Measurements from ENCODE around the gene IL18.
"Not testable (repeated sequence)": the region's sequence is repeated elsewhere in the genome, so short reads cannot be mapped to it uniquely, and the experiment has no call there.

Gene IL18

GRCh38 chr11:112195113-112195512, 31.2 kb upstream of the IL18 start:
- not testable (repeated sequence) for H3K36me3 ChIP-seq (ENCODE audit: control insufficient read depth in 5 of 5, insufficient read depth in 5 of 5, low read length in 5 of 5); H3K4me1 ChIP-seq (ENCODE audit: control insufficient read depth in 5 of 5, insufficient read depth in 5 of 5, low read length in 5 of 5); H3K4me3 ChIP-seq (ENCODE audit: low read depth in 1 of 5, low read length in 5 of 5); H3K9ac ChIP-seq (ENCODE audit: low read length in 5 of 5); H3K27me3 ChIP-seq (ENCODE audit: control insufficient read depth in 5 of 5, insufficient read depth in 4 of 5, low read length in 5 of 5); H3K27ac ChIP-seq (ENCODE audit: low read depth, low read length); H3K9me3 ChIP-seq (ENCODE audit: control insufficient read depth in 5 of 5, low read length in 5 of 5)

GRCh38 chr11:112186304-112186703, 22.4 kb upstream of the IL18 start:
- Histone ChIP-seq H3K27ac (ENCODE audit: low read depth, low read length) (no peak overlapping the region), H3K36me3 (ENCODE audit: control insufficient read depth in 5 of 5, insufficient read depth in 5 of 5, low read length in 5 of 5) (no peaks in the 10 kb centered on the region), H3K9me3 (ENCODE audit: control insufficient read depth in 5 of 5, low read length in 5 of 5) (no peaks in the 10 kb centered on the region), H3K27me3 (ENCODE audit: control insufficient read depth in 5 of 5, insufficient read depth in 4 of 5, low read length in 5 of 5) (no peaks in the 10 kb centered on the region), H3K4me1 (ENCODE audit: control insufficient read depth in 5 of 5, insufficient read depth in 5 of 5, low read length in 5 of 5) (peaks cover 0 to 6% (median 0%) of the 10 kb centered on the region in 5 donors), H3K4me3 (ENCODE audit: low read depth in 1 of 5, low read length in 5 of 5) (no peak overlapping the region), H3K9ac (ENCODE audit: low read length in 5 of 5) (no peak overlapping the region)

- Histone ChIP-seq H3K27ac (ENCODE audit: low read depth, low read length) (no peak overlapping the region), H3K36me3 (ENCODE audit: control insufficient read depth in 5 of 5, insufficient read depth in 5 of 5, low read length in 5 of 5) (no peaks in the 10 kb centered on the region), H3K9me3 (ENCODE audit: control insufficient read depth in 5 of 5, low read length in 5 of 5) (no peaks in the 10 kb centered on the region), H3K9ac (ENCODE audit: low read length in 5 of 5) (no peak overlapping the region), H3K4me3 (ENCODE audit: low read depth in 1 of 5, low read length in 5 of 5) (no peak overlapping the region), H3K4me1 (ENCODE audit: control insufficient read depth in 5 of 5, insufficient read depth in 5 of 5, low read length in 5 of 5) (peaks cover 0 to 6% (median 0%) of the 10 kb centered on the region in 5 donors), H3K27me3 (ENCODE audit: control insufficient read depth in 5 of 5, insufficient read depth in 4 of 5, low read length in 5 of 5) (no peaks in the 10 kb centered on the region)
Measured at GRCh38 chr11:112185883-112186282, 22.0 kb upstream of the IL18 start.

DNA sequence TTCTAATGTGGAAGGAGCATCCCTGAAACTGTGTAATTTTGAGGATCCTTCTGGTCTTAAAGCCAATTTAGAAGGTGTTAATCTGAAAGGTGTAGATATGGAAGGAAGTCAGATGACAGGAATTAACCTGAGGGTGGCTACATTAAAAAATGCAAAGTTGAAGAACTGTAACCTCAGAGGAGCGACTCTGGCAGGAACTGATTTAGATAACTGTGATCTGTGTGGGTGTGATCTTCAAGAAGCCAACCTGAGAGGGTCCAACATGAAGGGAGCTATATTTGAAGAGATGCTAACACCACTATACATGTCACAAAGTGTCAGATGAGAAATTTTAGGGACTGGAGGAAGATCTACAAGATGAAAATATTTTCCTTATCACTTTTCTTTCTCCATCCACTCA, 19.0 kb upstream of the IL18 start:
- no peak overlapping the region for H3K27ac ChIP-seq (ENCODE audit: low read depth, low read length)
- no peaks in the 10 kb centered on the region for H3K27me3 ChIP-seq (ENCODE audit: control insufficient read depth in 5 of 5, insufficient read depth in 4 of 5, low read length in 5 of 5)
- H3K36me3 ChIP-seq (ENCODE audit: control insufficient read depth in 5 of 5, insufficient read depth in 5 of 5, low read length in 5 of 5) = no peaks in the 10 kb centered on the region
- H3K4me3 ChIP-seq (ENCODE audit: low read depth in 1 of 5, low read length in 5 of 5) = no peak overlapping the region
- H3K4me1 ChIP-seq (ENCODE audit: control insufficient read depth in 5 of 5, insufficient read depth in 5 of 5, low read length in 5 of 5) = peaks cover 0 to 6% (median 0%) of the 10 kb centered on the region in 5 donors
- H3K9me3 ChIP-seq (ENCODE audit: control insufficient read depth in 5 of 5, low read length in 5 of 5) = no peaks in the 10 kb centered on the region
- H3K9ac ChIP-seq (ENCODE audit: low read length in 5 of 5) = no peak overlapping the region

DNA sequence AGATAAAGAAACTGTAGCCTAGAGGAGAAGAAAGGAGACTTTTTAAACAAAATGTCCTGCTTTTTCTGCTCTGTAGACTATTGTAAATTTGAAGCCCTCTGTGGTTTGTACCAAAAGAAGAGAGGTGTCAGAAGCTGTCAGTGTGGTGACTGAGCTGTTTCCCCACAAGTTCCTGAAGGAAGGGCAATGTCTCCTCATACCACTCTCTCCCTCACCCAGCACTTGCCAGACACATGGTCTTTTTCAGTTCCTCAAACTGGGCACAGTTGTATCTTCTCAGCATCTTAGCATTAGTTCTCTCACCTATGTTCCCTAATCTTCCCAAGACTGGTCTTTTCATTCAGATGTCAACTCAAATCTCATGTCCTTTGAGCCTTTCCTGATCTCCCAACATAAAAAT, 15.7 kb upstream of the IL18 start:
- no peaks in the 10 kb centered on the region for H3K27me3 ChIP-seq (ENCODE audit: control insufficient read depth in 5 of 5, insufficient read depth in 4 of 5, low read length in 5 of 5)
- no peak overlapping the region for H3K9ac ChIP-seq (ENCODE audit: low read length in 5 of 5)
- H3K9me3 ChIP-seq (ENCODE audit: control insufficient read depth in 5 of 5, low read length in 5 of 5) = no peaks in the 10 kb centered on the region

DNA sequence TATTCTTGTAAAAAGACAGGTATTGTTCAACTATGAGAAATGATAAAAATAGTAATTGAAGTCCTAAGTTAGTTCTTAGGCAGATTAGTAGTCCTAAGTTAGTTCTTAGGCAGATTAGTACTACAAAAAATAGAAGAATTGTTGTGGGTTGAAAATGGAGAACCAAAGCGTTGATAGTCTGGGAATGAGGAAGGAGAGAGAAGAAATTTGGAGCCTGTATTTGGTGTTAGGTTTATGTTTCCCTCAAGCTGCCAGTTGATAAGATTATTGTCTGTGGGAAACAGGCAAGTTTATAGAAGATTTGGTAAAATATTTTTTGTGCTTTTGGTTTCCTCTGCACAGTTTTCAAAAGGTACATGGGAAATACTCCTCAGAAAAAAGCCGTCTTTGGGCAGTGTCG, 15.0 kb upstream of the IL18 start:
- H3K27ac ChIP-seq (ENCODE audit: low read depth, low read length) = no peak overlapping the region
- H3K4me3 ChIP-seq (ENCODE audit: low read depth in 1 of 5, low read length in 5 of 5) = no peak overlapping the region
- no peak overlapping the region for H3K9ac ChIP-seq (ENCODE audit: low read length in 5 of 5)
- peaks cover 0 to 12% (median 6%) of the 10 kb centered on the region in 5 donors for H3K4me1 ChIP-seq (ENCODE audit: control insufficient read depth in 5 of 5, insufficient read depth in 5 of 5, low read length in 5 of 5)
- no peaks in the 10 kb centered on the region for H3K36me3 ChIP-seq (ENCODE audit: control insufficient read depth in 5 of 5, insufficient read depth in 5 of 5, low read length in 5 of 5)
- H3K27me3 ChIP-seq (ENCODE audit: control insufficient read depth in 5 of 5, insufficient read depth in 4 of 5, low read length in 5 of 5) = no peaks in the 10 kb centered on the region
- H3K9me3 ChIP-seq (ENCODE audit: control insufficient read depth in 5 of 5, low read length in 5 of 5) = no peaks in the 10 kb centered on the region

More for the DNA sequence above, 15.7 kb upstream of the IL18 start:
- no peaks in the 10 kb centered on the region for H3K36me3 ChIP-seq (ENCODE audit: control insufficient read depth in 5 of 5, insufficient read depth in 5 of 5, low read length in 5 of 5)
- no peak overlapping the region for H3K4me3 ChIP-seq (ENCODE audit: low read depth in 1 of 5, low read length in 5 of 5)
- H3K27ac ChIP-seq (ENCODE audit: low read depth, low read length) = no peak overlapping the region
- H3K4me1 ChIP-seq (ENCODE audit: control insufficient read depth in 5 of 5, insufficient read depth in 5 of 5, low read length in 5 of 5) = peaks cover 0 to 12% (median 6%) of the 10 kb centered on the region in 5 donors

- Histone ChIP-seq H3K36me3 (ENCODE audit: control insufficient read depth in 5 of 5, insufficient read depth in 5 of 5, low read length in 5 of 5) (no peaks in the 10 kb centered on the region), H3K9me3 (ENCODE audit: control insufficient read depth in 5 of 5, low read length in 5 of 5) (no peaks in the 10 kb centered on the region), H3K9ac (ENCODE audit: low read length in 5 of 5) (no peak overlapping the region), H3K27me3 (ENCODE audit: control insufficient read depth in 5 of 5, insufficient read depth in 4 of 5, low read length in 5 of 5) (no peaks in the 10 kb centered on the region), H3K4me3 (ENCODE audit: low read depth in 1 of 5, low read length in 5 of 5) (no peak overlapping the region), H3K27ac (ENCODE audit: low read depth, low read length) (no peak overlapping the region), H3K4me1 (ENCODE audit: control insufficient read depth in 5 of 5, insufficient read depth in 5 of 5, low read length in 5 of 5) (peaks cover 0 to 12% (median 6%) of the 10 kb centered on the region in 5 donors)
Measured at GRCh38 chr11:112178428-112178827, 14.5 kb upstream of the IL18 start.

DNA sequence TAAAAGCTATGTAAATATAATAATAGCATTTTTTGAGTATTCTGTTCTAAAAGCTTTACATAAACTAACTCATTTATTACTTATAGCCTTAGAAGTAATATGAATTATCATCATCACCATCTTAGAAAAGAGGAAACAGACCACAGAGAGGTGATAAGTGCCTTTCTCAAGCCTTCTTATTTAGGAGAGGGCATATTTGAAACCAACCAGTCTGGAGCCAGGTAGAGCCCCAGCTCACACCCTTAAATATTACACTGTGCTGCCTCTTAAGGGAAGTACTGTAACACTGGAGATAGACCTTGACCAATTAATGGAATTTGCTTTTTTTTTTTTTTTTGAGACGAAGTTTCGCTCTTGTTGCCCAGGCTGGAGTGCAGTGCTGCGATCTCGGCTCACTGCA, 13.7 kb upstream of the IL18 start:
- H3K9me3 ChIP-seq (ENCODE audit: control insufficient read depth in 5 of 5, low read length in 5 of 5) = no peaks in the 10 kb centered on the region
- no peak overlapping the region for H3K9ac ChIP-seq (ENCODE audit: low read length in 5 of 5)
- H3K4me1 ChIP-seq (ENCODE audit: control insufficient read depth in 5 of 5, insufficient read depth in 5 of 5, low read length in 5 of 5) = peaks cover 0 to 12% (median 6%) of the 10 kb centered on the region in 5 donors
- no peak overlapping the region for H3K4me3 ChIP-seq (ENCODE audit: low read depth in 1 of 5, low read length in 5 of 5)
- H3K27ac ChIP-seq (ENCODE audit: low read depth, low read length) = no peak overlapping the region
- no peaks in the 10 kb centered on the region for H3K27me3 ChIP-seq (ENCODE audit: control insufficient read depth in 5 of 5, insufficient read depth in 4 of 5, low read length in 5 of 5)
- H3K36me3 ChIP-seq (ENCODE audit: control insufficient read depth in 5 of 5, insufficient read depth in 5 of 5, low read length in 5 of 5) = no peaks in the 10 kb centered on the region

DNA sequence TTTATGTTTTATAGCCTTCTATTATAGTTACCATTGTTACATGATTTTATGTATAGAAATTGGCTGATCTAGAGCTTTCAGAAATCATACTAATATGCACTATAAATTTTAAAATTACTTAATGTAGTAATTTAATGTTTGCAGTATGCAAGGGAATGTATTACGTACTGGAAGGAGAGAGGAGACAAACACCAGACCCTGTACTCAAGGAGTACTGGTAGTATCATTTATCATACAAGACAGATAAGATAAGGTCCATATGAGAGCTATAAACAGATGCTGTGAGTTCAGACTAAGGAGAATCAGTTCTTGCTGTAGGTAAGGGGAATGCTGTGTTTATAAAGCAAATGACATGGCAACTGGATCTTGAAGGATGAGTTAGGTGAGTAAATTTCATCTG, 12.2 kb upstream of the IL18 start:
- peaks cover 0 to 12% (median 6%) of the 10 kb centered on the region in 5 donors for H3K4me1 ChIP-seq (ENCODE audit: control insufficient read depth in 5 of 5, insufficient read depth in 5 of 5, low read length in 5 of 5)
- H3K9me3 ChIP-seq (ENCODE audit: control insufficient read depth in 5 of 5, low read length in 5 of 5) = no peaks in the 10 kb centered on the region
- no peaks in the 10 kb centered on the region for H3K27me3 ChIP-seq (ENCODE audit: control insufficient read depth in 5 of 5, insufficient read depth in 4 of 5, low read length in 5 of 5)
- H3K36me3 ChIP-seq (ENCODE audit: control insufficient read depth in 5 of 5, insufficient read depth in 5 of 5, low read length in 5 of 5) = no peaks in the 10 kb centered on the region
- no peak overlapping the region for H3K9ac ChIP-seq (ENCODE audit: low read length in 5 of 5)
- H3K27ac ChIP-seq (ENCODE audit: low read depth, low read length) = no peak overlapping the region
- H3K4me3 ChIP-seq (ENCODE audit: low read depth in 1 of 5, low read length in 5 of 5) = no peak overlapping the region

DNA sequence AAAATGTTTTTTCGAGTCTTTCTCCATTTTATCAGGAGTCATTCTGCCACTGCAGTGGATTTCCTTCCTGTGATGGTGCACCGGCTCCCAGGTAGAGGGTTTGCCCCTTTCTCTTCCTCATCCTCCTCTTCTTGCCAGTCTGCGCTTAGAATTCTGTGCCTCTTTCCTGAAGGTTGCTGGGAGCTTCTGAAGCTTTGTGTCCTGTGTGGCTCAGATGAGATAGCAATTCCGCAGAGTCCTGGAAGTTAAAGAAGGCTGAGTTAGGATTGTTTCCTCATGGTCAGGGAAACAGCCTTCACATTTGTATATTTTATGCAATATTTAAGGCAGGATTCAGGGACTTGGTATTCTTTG, 11.7 kb upstream of the IL18 start:
- no peaks in the 10 kb centered on the region for H3K9me3 ChIP-seq (ENCODE audit: control insufficient read depth in 5 of 5, low read length in 5 of 5)
- H3K4me3 ChIP-seq (ENCODE audit: low read depth in 1 of 5, low read length in 5 of 5) = peak overlapping the region; percentile 32 to 48 (median 46)
- H3K4me1 ChIP-seq (ENCODE audit: control insufficient read depth in 5 of 5, insufficient read depth in 5 of 5, low read length in 5 of 5) = peaks cover 0 to 12% (median 6%) of the 10 kb centered on the region in 5 donors
- H3K27ac ChIP-seq (ENCODE audit: low read depth, low read length) = peak overlapping the region; percentile 1
- H3K27me3 ChIP-seq (ENCODE audit: control insufficient read depth in 5 of 5, insufficient read depth in 4 of 5, low read length in 5 of 5) = no peaks in the 10 kb centered on the region
- H3K36me3 ChIP-seq (ENCODE audit: control insufficient read depth in 5 of 5, insufficient read depth in 5 of 5, low read length in 5 of 5) = no peaks in the 10 kb centered on the region
- peak overlapping the region in 3 of 5 donors; percentile 35 to 51 (median 51) for H3K9ac ChIP-seq (ENCODE audit: low read length in 5 of 5)
